H9 (cell line): ENCODE results near the gene UBE2L6. TPM values are rescaled to one million over a fixed set of nuclear protein-coding genes. Genes with fewer than 3 reads are reported as not detected.

Experiments
- DNase-seq: peaks from one replicate; pipeline ENCODE4 v3.0.0-alpha.2; 2017
- H2AFZ ChIP-seq: one replicate; pipeline ENCODE4 v1.6.1; 2013; ENCODE audit warnings: mild to moderate bottlenecking, low read length, control low read depth, moderate library complexity
- H2AK5ac ChIP-seq: 2 replicates; pipeline ENCODE4 v1.6.1; 2013; ENCODE audit warnings: low read length, control low read depth, mixed read lengths; ENCODE audit not compliant: insufficient read length
- H2BK120ac ChIP-seq: one replicate; pipeline ENCODE4 v1.6.1; 2013; ENCODE audit warnings: low read depth, mild to moderate bottlenecking, low read length, control low read depth, inconsistent platforms; ENCODE audit not compliant: poor library complexity, severe bottlenecking
- H2BK12ac ChIP-seq: 2 replicates; pipeline ENCODE4 v1.6.1; 2013; ENCODE audit warnings: low read length, control low read depth, mixed read lengths, low read depth; ENCODE audit not compliant: insufficient read length
- H2BK15ac ChIP-seq: 2 replicates; pipeline ENCODE4 v1.6.1; 2013; ENCODE audit warnings: low read depth, low read length, control low read depth
- H2BK20ac ChIP-seq: one replicate; pipeline ENCODE4 v1.6.1; 2013; ENCODE audit warnings: low read depth, mild to moderate bottlenecking, low read length, control low read depth, inconsistent platforms; ENCODE audit not compliant: poor library complexity, severe bottlenecking
- H2BK5ac ChIP-seq: 2 replicates; pipeline ENCODE4 v1.6.1; 2013; ENCODE audit warnings: low read length, control low read depth, mixed read lengths; ENCODE audit not compliant: insufficient read length
- H3K14ac ChIP-seq: 2 replicates; pipeline ENCODE4 v1.6.1; 2013; ENCODE audit warnings: low read length, control low read depth; ENCODE audit not compliant: insufficient read depth
- H3K18ac ChIP-seq: 2 replicates; pipeline ENCODE4 v1.6.1; 2013; ENCODE audit warnings: low read depth, mild to moderate bottlenecking, mixed read lengths, low read length, control low read depth; ENCODE audit not compliant: insufficient read length
- H3K23ac ChIP-seq: 2 replicates; pipeline ENCODE4 v1.6.1; 2013; ENCODE audit warnings: low read length, control low read depth, mixed read lengths, low read depth; ENCODE audit not compliant: insufficient read length
- H3K23me2 ChIP-seq: 2 replicates; pipeline ENCODE4 v1.6.1; 2013; ENCODE audit warnings: low read depth, mild to moderate bottlenecking, mixed read lengths, low read length, control low read depth; ENCODE audit not compliant: insufficient read length, poor library complexity, severe bottlenecking
- H3K27ac ChIP-seq: 2 replicates; pipeline ENCODE4 v1.5.1; 2013; ENCODE audit warnings: low read length, control low read depth, mixed read lengths, low read depth; ENCODE audit not compliant: insufficient read length
- H3K27me3 ChIP-seq: 2 replicates; pipeline ENCODE4 v1.6.1; 2013; ENCODE audit warnings: low read length, control low read depth, inconsistent platforms; ENCODE audit not compliant: insufficient read depth
- H3K4ac ChIP-seq: 2 replicates; pipeline ENCODE4 v1.6.1; 2013; ENCODE audit warnings: low read depth, mild to moderate bottlenecking, control low read depth, inconsistent platforms, low read length, moderate library complexity
- H3K4me1 ChIP-seq: 2 replicates; pipeline ENCODE4 v1.6.1; 2013; ENCODE audit warnings: low read length, control low read depth, inconsistent platforms; ENCODE audit not compliant: insufficient read depth
- H3K4me2 ChIP-seq: 2 replicates; pipeline ENCODE4 v1.6.1; 2013; ENCODE audit warnings: low read length, control low read depth, mixed read lengths; ENCODE audit not compliant: insufficient read length, insufficient read depth
- H3K56ac ChIP-seq: 2 replicates; pipeline ENCODE4 v1.6.1; 2013; ENCODE audit warnings: low read depth, mild to moderate bottlenecking, mixed read lengths, low read length, control low read depth; ENCODE audit not compliant: insufficient read length
- H3K79me1 ChIP-seq: 2 replicates; pipeline ENCODE4 v1.6.1; 2013; ENCODE audit warnings: low read depth, mild to moderate bottlenecking, moderate library complexity, low read length, control low read depth, inconsistent platforms; ENCODE audit not compliant: insufficient read depth, poor library complexity, severe bottlenecking
- H3K79me2 ChIP-seq: 2 replicates; pipeline ENCODE4 v1.6.1; 2013; ENCODE audit warnings: low read length, control low read depth, inconsistent platforms; ENCODE audit not compliant: insufficient read depth
- H3K9ac ChIP-seq: 2 replicates; pipeline ENCODE4 v1.6.1; 2013; ENCODE audit warnings: low read length, control low read depth, mixed read lengths; ENCODE audit not compliant: insufficient read length; ENCODE audit errors: extremely low read depth
- H3K9me3 ChIP-seq: one replicate; pipeline ENCODE4 v1.6.1; 2013; ENCODE audit warnings: low read depth, low read length, inconsistent platforms; ENCODE audit not compliant: control insufficient read depth
- H3T11ph ChIP-seq: one replicate; pipeline ENCODE4 v1.6.1; 2013; ENCODE audit warnings: mild to moderate bottlenecking, low read length, control low read depth, inconsistent platforms
- H4K20me1 ChIP-seq: one replicate; pipeline ENCODE4 v1.6.1; 2013; ENCODE audit not compliant: control insufficient read depth, insufficient read length, insufficient read depth
- H4K5ac ChIP-seq: 2 replicates; pipeline ENCODE4 v1.6.1; 2013; ENCODE audit warnings: low read depth, mild to moderate bottlenecking, mixed read lengths, low read length, control low read depth; ENCODE audit not compliant: insufficient read length
- H4K8ac ChIP-seq: replicated peaks from 2 replicates; pipeline ENCODE4 v1.6.1; 2013; ENCODE audit warnings: low read length, control low read depth, mixed read lengths, low read depth; ENCODE audit not compliant: insufficient read length
- H4K91ac ChIP-seq: 2 replicates; pipeline ENCODE4 v1.6.1; 2013; ENCODE audit warnings: low read depth, mild to moderate bottlenecking, moderate library complexity, mixed read lengths, low read length, control low read depth; ENCODE audit not compliant: insufficient read length
- H3K27ac Mint-ChIP-seq, 3 experiments: 2 replicates in 2 of 3; 3 replicates in 1 of 3; pipeline ENCODE4 v1.8.0; 2020 to 2021; ENCODE audit warnings: mixed read lengths in 3 of 3, mild to moderate bottlenecking in 1 of 3, moderate library complexity in 1 of 3
- H3K27me3 Mint-ChIP-seq: 2 replicates; pipeline ENCODE4 v1.8.0; 2021; ENCODE audit warnings: low read depth, mild to moderate bottlenecking, moderate library complexity, mixed read lengths
- H3K36me3 Mint-ChIP-seq, 3 experiments: 2 replicates in 2 of 3; 3 replicates in 1 of 3; pipeline ENCODE4 v1.8.0; 2020 to 2021; ENCODE audit warnings: low read depth in 3 of 3, mixed read lengths in 3 of 3; ENCODE audit not compliant: insufficient read depth in 1 of 3
- H3K4me1 Mint-ChIP-seq, 2 experiments: 2 replicates each; pipeline ENCODE4 v1.8.0; 2020; ENCODE audit warnings: mixed read lengths in 2 of 2
- H3K4me3 Mint-ChIP-seq, 2 experiments: 2 replicates in 1 of 2; 3 replicates in 1 of 2; pipeline ENCODE4 v1.8.0; 2020 to 2021; ENCODE audit warnings: mild to moderate bottlenecking in 2 of 2, mixed read lengths in 2 of 2, moderate library complexity in 1 of 2
- H3K9me3 Mint-ChIP-seq, 2 experiments: 2 replicates in 1 of 2; 3 replicates in 1 of 2; pipeline ENCODE4 v1.8.0; 2020; ENCODE audit warnings: mild to moderate bottlenecking in 2 of 2, mixed read lengths in 2 of 2, moderate library complexity in 1 of 2
- WGBS: extraction: QIAGEN DNeasy Blood & Tissue Kit; methylation state at CpG from one replicate; pipeline ENCODE4 v1.1.7; 2013; ENCODE audit warnings: missing lambda C conversion rate, low lambda C conversion rate, mixed read lengths; ENCODE audit not compliant: insufficient read length; ENCODE audit errors: extremely low coverage; 5-methylcytosine and 5-hydroxymethylcytosine counted together
- total RNA-seq: library from RNA; stranded (reverse); gene quantifications from 2 replicates; pipeline ENCODE4 v1.2.1, GENCODE V29; 2021
- TF ChIP-seq, protein P1 (sequence below): fragments of 200-600 bp; sonication (generic); conservative IDR thresholded peaks from 3 replicates; pipeline ENCODE4 v1.8.0; 2021; ENCODE audit warnings: antibody characterized with exemption, mild to moderate bottlenecking

UBE2L6 gene
- total RNA-seq, 1 experiment from 2014 or later, result 38.9 TPM

DNA sequence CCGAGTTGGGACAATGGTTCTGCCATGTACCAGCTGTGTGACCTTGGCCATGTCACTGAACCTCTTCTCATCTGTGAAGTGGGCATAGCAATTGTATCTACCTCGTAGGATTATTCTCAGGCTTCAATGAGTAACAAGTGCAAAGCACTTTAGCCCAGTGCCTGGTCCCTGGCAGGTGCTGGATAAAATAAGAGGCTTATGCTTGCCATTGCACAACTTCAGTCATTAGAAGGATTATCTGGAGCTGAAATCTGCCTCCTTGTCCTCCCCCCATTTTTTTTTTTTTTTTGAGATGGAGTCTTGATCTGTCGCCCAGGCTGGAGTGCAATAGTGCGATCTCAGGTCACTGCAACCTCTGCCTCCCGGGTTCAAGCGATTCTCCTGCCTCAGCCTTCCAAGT lies 22.9 kb downstream of the UBE2L6 start:
- WGBS, result no CpG with 5 or more reads among the region's 6 CpGs
- no peak overlapping the region for H3K27ac Mint-ChIP-seq

More for the DNA sequence above, 22.9 kb downstream of the UBE2L6 start:
- H3K4me1 ChIP-seq, result peaks cover 4% of the 10 kb centered on the region; the same call in 1 of the 2 replicates
- H2BK12ac ChIP-seq, result no peak overlapping the region
- H3K79me2 ChIP-seq, result no peaks in the 10 kb centered on the region
- no peak overlapping the region for H3K9ac ChIP-seq
- H3K4me2 ChIP-seq, result no peak overlapping the region
- no peak overlapping the region for H2AK5ac ChIP-seq
- no peak overlapping the region for H3K56ac ChIP-seq
- no peaks in the 10 kb centered on the region for H4K20me1 ChIP-seq
- no peak overlapping the region for H2BK5ac ChIP-seq
- H3K4ac ChIP-seq, result no peak overlapping the region
- Mint-ChIP-seq H3K36me3 (peaks cover 0 to 3% (median 0%) of the 10 kb centered on the region in 3 experiments; a peak in 4 of 7 replicates), H3K4me1 (peaks cover 21 to 38% of the 10 kb centered on the region in 2 experiments), H3K9me3 (no peaks in the 10 kb centered on the region), H3K4me3 (no peak overlapping the region), H3K27me3 (peaks cover 33% of the 10 kb centered on the region)
- H3K14ac ChIP-seq, result no peak overlapping the region
- no peak overlapping the region for H2AFZ ChIP-seq
- no peaks in the 10 kb centered on the region for H3K9me3 ChIP-seq
- no peak overlapping the region for H2BK120ac ChIP-seq
- DNase-seq, result no peak
- no peak overlapping the region for H4K5ac ChIP-seq
- no peak overlapping the region for H3K23ac ChIP-seq
- no peak overlapping the region for H3K18ac ChIP-seq
- H2BK20ac ChIP-seq, result no peak overlapping the region
- H3K79me1 ChIP-seq, result no peaks in the 10 kb centered on the region
- H4K8ac ChIP-seq, result no peak overlapping the region
- TF ChIP-seq, protein P1, sequence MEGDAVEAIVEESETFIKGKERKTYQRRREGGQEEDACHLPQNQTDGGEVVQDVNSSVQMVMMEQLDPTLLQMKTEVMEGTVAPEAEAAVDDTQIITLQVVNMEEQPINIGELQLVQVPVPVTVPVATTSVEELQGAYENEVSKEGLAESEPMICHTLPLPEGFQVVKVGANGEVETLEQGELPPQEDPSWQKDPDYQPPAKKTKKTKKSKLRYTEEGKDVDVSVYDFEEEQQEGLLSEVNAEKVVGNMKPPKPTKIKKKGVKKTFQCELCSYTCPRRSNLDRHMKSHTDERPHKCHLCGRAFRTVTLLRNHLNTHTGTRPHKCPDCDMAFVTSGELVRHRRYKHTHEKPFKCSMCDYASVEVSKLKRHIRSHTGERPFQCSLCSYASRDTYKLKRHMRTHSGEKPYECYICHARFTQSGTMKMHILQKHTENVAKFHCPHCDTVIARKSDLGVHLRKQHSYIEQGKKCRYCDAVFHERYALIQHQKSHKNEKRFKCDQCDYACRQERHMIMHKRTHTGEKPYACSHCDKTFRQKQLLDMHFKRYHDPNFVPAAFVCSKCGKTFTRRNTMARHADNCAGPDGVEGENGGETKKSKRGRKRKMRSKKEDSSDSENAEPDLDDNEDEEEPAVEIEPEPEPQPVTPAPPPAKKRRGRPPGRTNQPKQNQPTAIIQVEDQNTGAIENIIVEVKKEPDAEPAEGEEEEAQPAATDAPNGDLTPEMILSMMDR, result no peak
- H3K27ac ChIP-seq, result no peak overlapping the region
- no peaks in the 10 kb centered on the region for H3K23me2 ChIP-seq
- H2BK15ac ChIP-seq, result no peak overlapping the region; the same call in 1 of the 2 replicates
- H3K27me3 ChIP-seq, result no peaks in the 10 kb centered on the region
- no peak overlapping the region for H4K91ac ChIP-seq
- no peak overlapping the region for H3T11ph ChIP-seq
